MCF 10A (cell line): Measurements from ENCODE around the gene RIMBP3C. TPM values are rescaled to one million over a fixed set of nuclear protein-coding genes. Genes with fewer than 3 reads are reported as not detected.

Source experiments
- total RNA-seq: library from RNA; stranded (reverse); gene quantifications from 2 replicates; pipeline ENCODE4 v1.2.3, GENCODE V29; 2022

Gene RIMBP3C
- total RNA-seq, 1 experiment from 2014 or later = 0.14 TPM

Other genes with a start within 250 kb of the RIMBP3C start
- gene RIMBP3B, start 167.7 kb downstream of the RIMBP3C start, total RNA-seq = not detected in 2 replicates
- 2.2 and 2.5 TPM in 2 replicates for gene HIC2, start 134.1 kb downstream of the RIMBP3C start, total RNA-seq
- gene TMEM191C, start 84.1 kb downstream of the RIMBP3C start, total RNA-seq = 0.75 and 1.4 TPM in 2 replicates
- 44.2 and 49.0 TPM in 2 replicates for gene UBE2L3, start 16.3 kb upstream of the RIMBP3C start, total RNA-seq
- 58.6 and 83.5 TPM in 2 replicates for gene YDJC, start 78.6 kb upstream of the RIMBP3C start, total RNA-seq
- 0.21 TPM in 1 of 2 replicates, not detected in the other for gene CCDC116, start 81.3 kb upstream of the RIMBP3C start, total RNA-seq
- 91.5 and 123 TPM in 2 replicates for gene SDF2L1, start 90.8 kb upstream of the RIMBP3C start, total RNA-seq
- 34.4 and 41.3 TPM in 2 replicates for gene PPIL2, start 114.6 kb upstream of the RIMBP3C start, total RNA-seq
- gene YPEL1, start 184.3 kb upstream of the RIMBP3C start, total RNA-seq = 0.07 and 0.27 TPM in 2 replicates